Measurements from ENCODE around the gene KCNMA1. TPM values are rescaled to one million over a fixed set of nuclear protein-coding genes. Genes with fewer than 3 reads are reported as not detected.

The KCNMA1 gene
- total and polyA plus RNA-seq, 10 of the 15 experiments (the other 5 are each of a cell fraction or from before 2014, with no cell fraction given), result 8.5 to 77.0 (median 21.3) TPM

- TF ChIP-seq RBBP5 (conservative IDR thresholded peaks at IDR 0.05) (no peak), POLR2AphosphoS2 (IDR thresholded peaks at IDR 0.05; ENCODE audit: low read depth, low read length) (no peak), NFXL1 (IDR thresholded peaks at IDR 0.05; ENCODE audit: borderline replicate concordance) (no peak), YY1 (IDR thresholded peaks at IDR 0.05; ENCODE audit: low read depth, low read length) (no peak), JUND (IDR thresholded peaks at IDR 0.05; ENCODE audit: low read depth, low read length) (no peak), NR2F1 (conservative IDR thresholded peaks at IDR 0.05) (no peak), SREBF1 (IDR thresholded peaks at IDR 0.05; ENCODE audit: low read length) (no peak), GATAD2B (conservative IDR thresholded peaks at IDR 0.05; ENCODE audit: low read depth) (no peak), IKZF2 (IDR thresholded peaks at IDR 0.05) (no peak), TCF12 (IDR thresholded peaks at IDR 0.05; ENCODE audit: low read depth, low read length) (no peak)
- TF ChIP-seq, protein P1, sequence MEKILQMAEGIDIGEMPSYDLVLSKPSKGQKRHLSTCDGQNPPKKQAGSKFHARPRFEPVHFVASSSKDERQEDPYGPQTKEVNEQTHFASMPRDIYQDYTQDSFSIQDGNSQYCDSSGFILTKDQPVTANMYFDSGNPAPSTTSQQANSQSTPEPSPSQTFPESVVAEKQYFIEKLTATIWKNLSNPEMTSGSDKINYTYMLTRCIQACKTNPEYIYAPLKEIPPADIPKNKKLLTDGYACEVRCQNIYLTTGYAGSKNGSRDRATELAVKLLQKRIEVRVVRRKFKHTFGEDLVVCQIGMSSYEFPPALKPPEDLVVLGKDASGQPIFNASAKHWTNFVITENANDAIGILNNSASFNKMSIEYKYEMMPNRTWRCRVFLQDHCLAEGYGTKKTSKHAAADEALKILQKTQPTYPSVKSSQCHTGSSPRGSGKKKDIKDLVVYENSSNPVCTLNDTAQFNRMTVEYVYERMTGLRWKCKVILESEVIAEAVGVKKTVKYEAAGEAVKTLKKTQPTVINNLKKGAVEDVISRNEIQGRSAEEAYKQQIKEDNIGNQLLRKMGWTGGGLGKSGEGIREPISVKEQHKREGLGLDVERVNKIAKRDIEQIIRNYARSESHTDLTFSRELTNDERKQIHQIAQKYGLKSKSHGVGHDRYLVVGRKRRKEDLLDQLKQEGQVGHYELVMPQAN (conservative IDR thresholded peaks at IDR 0.05), result no peak
- FAIRE-seq, result no peak
Measured at GRCh38 chr10:77180104-77180503, 457.5 kb downstream of the KCNMA1 start.

More at GRCh38 chr10:77180104-77180503, 457.5 kb downstream of the KCNMA1 start:
- SMC1A ChIA-PET (ENCODE audit: uncharacterized antibody, unreplicated experiment), result interaction anchor here (0.7 to 2.0 kb wide), 4 partner anchors 9 to 111 kb away, joined by 3 to 5 read pairs (median 3); no protein-coding TSS in a partner anchor
- Histone ChIP-seq H4K20me1 (ENCODE audit: control insufficient read depth, insufficient read depth) (no peaks in the 10 kb centered on the region), H3K79me2 (ENCODE audit: control insufficient read depth, insufficient read depth, low read length) (no peaks in the 10 kb centered on the region), H3K27me3 (replicated peaks in 1 of 2; ENCODE audit: control insufficient read depth in 2 of 2, insufficient read depth in 2 of 2, low read length in 1 of 2) (no peaks in the 10 kb centered on the region), H3K4me1 (ENCODE audit: control insufficient read depth, insufficient read depth, low read length) (no peaks in the 10 kb centered on the region), H2AFZ (ENCODE audit: control insufficient read depth, low read depth, low read length) (no peak overlapping the region), H3K9me3 (replicated peaks; ENCODE audit: control insufficient read depth, insufficient read depth, low read length) (no peaks in the 10 kb centered on the region), H3K4me3 (no peak overlapping the region), H3K4me2 (ENCODE audit: control insufficient read depth, insufficient read depth) (no peak overlapping the region), H3K36me3 (ENCODE audit: control insufficient read depth in 2 of 2, insufficient read depth in 2 of 2, low read length in 1 of 2) (no peaks in the 10 kb centered on the region), H3K9ac (ENCODE audit: control insufficient read depth, insufficient read depth, low read length) (no peak overlapping the region), H3K27ac (ENCODE audit: control insufficient read depth, insufficient read depth) (no peak overlapping the region)
- ATAC-seq (no peak), DNase-seq (ENCODE audit: low read depth, low spot score) (no peak)
- CTCF ChIA-PET, result interaction anchor here (1.0 kb wide), 1 partner anchor 14 kb away, joined by 3 read pairs; no protein-coding TSS in a partner anchor
- intact Hi-C loops (cut with micrococcal nuclease; ENCODE audit: unreplicated experiment), result no loop called here
- no TSS peak for BruUV-seq (replicated peaks)
- in situ Hi-C loops (cut with MboI), result no loop called here
- POLR2A ChIA-PET, result no interaction called here
- RAD21 ChIA-PET (ENCODE audit: unreplicated experiment), result no interaction called here
- WGBS (ENCODE audit: insufficient coverage, insufficient replicate concordance, low lambda C conversion rate, missing lambda C conversion rate), result 70% methylated on average over 2 of the region's 2 CpGs
